NB4 (cell line): ENCODE data around the gene TMEM33.

Experiments used
- DNase-seq: peaks from one replicate; pipeline ENCODE4 v3.0.0; 2010; ENCODE audit warnings: low read depth
- H3K4me3 ChIP-seq: one replicate; pipeline ENCODE4 v1.5.1; 2011; ENCODE audit warnings: mild to moderate bottlenecking, low read depth, low read length, moderate library complexity
- MYC ChIP-seq: IDR thresholded peaks from 2 replicates; pipeline ENCODE4 v1.6.1; 2011; ENCODE audit warnings: low read depth, low read length
- POLR2A ChIP-seq: IDR thresholded peaks from 2 replicates; pipeline ENCODE4 v1.6.1; 2011; ENCODE audit warnings: mild to moderate bottlenecking; ENCODE audit not compliant: insufficient read length; ENCODE audit errors: extremely low read depth
- TF ChIP-seq, protein P1 (sequence below): IDR thresholded peaks from 2 replicates; pipeline ENCODE4 v1.6.1; 2011; ENCODE audit warnings: low read depth, low read length
- TF ChIP-seq, protein P2 (sequence below): IDR thresholded peaks from one replicate; pipeline ENCODE4 v1.5.1; 2012; ENCODE audit warnings: low read depth, low read length

TMEM33 gene

GRCh38 chr4:41982716-41983115, 47.5 kb downstream of the TMEM33 start:
- TF ChIP-seq, protein P1, sequence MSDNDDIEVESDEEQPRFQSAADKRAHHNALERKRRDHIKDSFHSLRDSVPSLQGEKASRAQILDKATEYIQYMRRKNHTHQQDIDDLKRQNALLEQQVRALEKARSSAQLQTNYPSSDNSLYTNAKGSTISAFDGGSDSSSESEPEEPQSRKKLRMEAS, result no peak
- TF ChIP-seq MYC (no peak), POLR2A (no peak)
- TF ChIP-seq, protein P2, sequence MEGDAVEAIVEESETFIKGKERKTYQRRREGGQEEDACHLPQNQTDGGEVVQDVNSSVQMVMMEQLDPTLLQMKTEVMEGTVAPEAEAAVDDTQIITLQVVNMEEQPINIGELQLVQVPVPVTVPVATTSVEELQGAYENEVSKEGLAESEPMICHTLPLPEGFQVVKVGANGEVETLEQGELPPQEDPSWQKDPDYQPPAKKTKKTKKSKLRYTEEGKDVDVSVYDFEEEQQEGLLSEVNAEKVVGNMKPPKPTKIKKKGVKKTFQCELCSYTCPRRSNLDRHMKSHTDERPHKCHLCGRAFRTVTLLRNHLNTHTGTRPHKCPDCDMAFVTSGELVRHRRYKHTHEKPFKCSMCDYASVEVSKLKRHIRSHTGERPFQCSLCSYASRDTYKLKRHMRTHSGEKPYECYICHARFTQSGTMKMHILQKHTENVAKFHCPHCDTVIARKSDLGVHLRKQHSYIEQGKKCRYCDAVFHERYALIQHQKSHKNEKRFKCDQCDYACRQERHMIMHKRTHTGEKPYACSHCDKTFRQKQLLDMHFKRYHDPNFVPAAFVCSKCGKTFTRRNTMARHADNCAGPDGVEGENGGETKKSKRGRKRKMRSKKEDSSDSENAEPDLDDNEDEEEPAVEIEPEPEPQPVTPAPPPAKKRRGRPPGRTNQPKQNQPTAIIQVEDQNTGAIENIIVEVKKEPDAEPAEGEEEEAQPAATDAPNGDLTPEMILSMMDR, result no peak
- no peak overlapping the region for H3K4me3 ChIP-seq
- no peak for DNase-seq

DNA sequence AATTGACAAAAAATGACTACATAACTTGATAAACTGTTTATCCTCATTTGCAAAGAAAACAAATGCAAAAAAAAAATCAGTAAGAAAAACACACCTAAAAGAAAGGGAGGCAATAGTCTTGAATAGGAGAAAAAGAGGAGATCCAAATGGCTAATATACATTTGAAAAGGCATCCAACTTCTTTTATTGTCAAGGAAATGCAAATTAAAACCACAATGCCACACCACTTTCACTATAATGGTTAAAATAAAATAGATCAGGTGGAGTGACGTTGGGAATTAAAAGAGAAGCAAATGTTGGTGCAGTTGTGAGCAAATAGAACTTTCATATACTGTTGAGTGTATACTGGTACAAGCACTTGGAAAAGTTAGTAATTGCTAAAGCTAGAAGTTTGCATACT, 49.9 kb downstream of the TMEM33 start:
- DNase-seq, result no peak
- no peak for TF ChIP-seq POLR2A
- TF ChIP-seq, protein P2, result no peak
- no peak overlapping the region for H3K4me3 ChIP-seq

- peak overlapping the region; percentile 74 for H3K4me3 ChIP-seq
- TF ChIP-seq, protein P2, result no peak
- no peak for DNase-seq
These were observed 54.8 kb downstream of the TMEM33 start for GRCh38 chr4:41989994-41990364.

- peak; percentile 97 for DNase-seq
- peak within 1 kb of the TSS; percentile 74 for H3K4me3 ChIP-seq
- TF ChIP-seq, protein P2, result peak; percentile 14
- peak; percentile 95 for TF ChIP-seq POLR2A
- TF ChIP-seq MYC, result peak; percentile 69
- TF ChIP-seq, protein P1, result no peak; the same call in 1 of the 2 replicates
These were observed 55.3 kb downstream of the TMEM33 start, which contains the start of gene SLC30A9 for GRCh38 chr4:41990365-41991111. Gene SLC30A9, plus strand, starts transcription at chr4:41990530. Its CDS starts 122 bp downstream, at chr4:41990652.

DNA sequence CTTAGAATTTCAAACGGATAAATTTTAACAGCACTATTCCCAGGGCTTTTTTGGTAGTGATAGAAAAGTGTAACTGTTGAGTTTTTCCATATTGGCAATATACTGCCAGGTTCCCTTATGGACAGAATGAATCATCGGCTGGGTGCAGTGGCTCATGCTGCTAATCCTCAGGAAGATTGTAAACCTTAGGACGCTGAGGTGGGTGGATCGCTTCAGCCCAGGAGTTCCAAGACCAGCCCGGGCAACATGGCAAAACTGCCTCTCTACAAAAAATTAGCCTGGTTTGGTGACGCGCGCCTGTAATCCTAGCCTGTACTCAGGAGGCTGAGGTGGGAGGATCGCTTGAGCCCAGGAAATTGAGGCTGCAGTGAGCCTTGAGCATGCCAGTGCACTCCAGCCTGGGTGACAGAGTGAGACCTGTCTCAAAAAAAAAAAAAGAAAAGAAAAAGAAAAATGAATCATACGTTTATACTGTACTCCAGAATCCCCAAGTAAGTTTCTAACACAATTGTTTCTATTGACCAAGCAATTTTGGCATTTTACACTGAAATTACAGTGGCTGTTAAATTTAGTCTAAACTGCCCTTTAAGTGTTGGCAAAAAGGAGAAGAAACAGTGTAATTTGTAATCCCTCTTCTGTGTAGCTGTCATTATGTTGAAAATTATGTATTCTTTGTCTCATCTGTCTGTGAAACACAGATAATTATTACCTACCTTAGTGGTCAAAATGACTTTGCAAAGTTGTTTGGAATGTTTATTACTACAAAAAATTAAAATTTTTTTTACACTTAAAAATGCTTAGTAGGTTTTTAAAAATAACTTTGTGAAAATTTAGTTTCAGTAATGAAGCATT, 56.9 kb downstream of the TMEM33 start:
- peak; percentile 26 for DNase-seq
- no peak for TF ChIP-seq POLR2A
- TF ChIP-seq MYC, result no peak
- TF ChIP-seq, protein P2, result no peak
- TF ChIP-seq, protein P1, result no peak
- peak overlapping the region; percentile 74 for H3K4me3 ChIP-seq
